Activated CD8-positive, alpha-beta T cell treated with anti-CD3 and anti-CD28 coated beads for 36 hours (primary cell): ENCODE data around the gene RPSA. TPM values are rescaled to one million over a fixed set of nuclear protein-coding genes. Genes with fewer than 3 reads are reported as not detected.
A peak's percentile ranks its signal among the peaks of the same experiment; 100 is the strongest.
"Not testable (repeated sequence)": the region's sequence is repeated elsewhere in the genome, so short reads cannot be mapped to it uniquely, and the experiment has no call there.

Experiments used
- ATAC-seq: fragments of 200-7000 bp; cut with Tn5 transposase; one replicate; pipeline ENCODE4 v1.10.0; 2021; ENCODE audit warnings: mild to moderate bottlenecking, moderate library complexity
- CTCF ChIA-PET: fragments of 350-600 bp; sonication (Branson Sonifier 250); formaldehyde crosslinking; loops from one replicate; lab custom pipeline; 2021; ENCODE audit warnings: antibody characterized with exemption; lab: Charles Lee
- POLR2A ChIA-PET: fragments of 350-600 bp; sonication (Branson Sonifier 250); formaldehyde crosslinking; loops from one replicate; lab custom pipeline; 2021; ENCODE audit warnings: antibody characterized with exemption; lab: Charles Lee
- DNase-seq: peaks from one replicate; pipeline ENCODE4 v3.0.0-alpha.2; 2020
- H3K27ac Mint-ChIP-seq: one replicate; pipeline ENCODE4 v1.8.0; 2021; ENCODE audit warnings: mild to moderate bottlenecking, mixed read lengths
- H3K27me3 Mint-ChIP-seq: one replicate; pipeline ENCODE4 v1.8.0; 2021; ENCODE audit warnings: mixed read lengths
- H3K36me3 Mint-ChIP-seq: one replicate; pipeline ENCODE4 v1.8.0; 2021; ENCODE audit warnings: low read depth, mixed read lengths
- H3K4me1 Mint-ChIP-seq: one replicate; pipeline ENCODE4 v1.8.0; 2021; ENCODE audit warnings: low read depth, mixed read lengths
- H3K4me3 Mint-ChIP-seq: one replicate; pipeline ENCODE4 v1.8.0; 2021; ENCODE audit warnings: mild to moderate bottlenecking, moderate library complexity, mixed read lengths
- H3K9me3 Mint-ChIP-seq: one replicate; pipeline ENCODE4 v1.8.0; 2021; ENCODE audit warnings: mixed read lengths
- intact Hi-C: fragments of 100-400 bp; cut with micrococcal nuclease; formaldehyde crosslinking; loops from one replicate; pipeline ENCODE4 v1.10.0; 2022
- total RNA-seq, 2 experiments: library from RNA; stranded (reverse); gene quantifications; one replicate each; pipeline ENCODE4 v1.2.3, GENCODE V29; 2021
- TF ChIP-seq, protein P1 (sequence below): fragments of 200-600 bp; IDR thresholded peaks from one replicate; pipeline ENCODE4 v1.8.0; 2022; ENCODE audit warnings: antibody characterized with exemption, mild to moderate bottlenecking

The RPSA gene
- total RNA-seq, 2 experiments from 2014 or later: 3,048 to 3,061 TPM

DNA sequence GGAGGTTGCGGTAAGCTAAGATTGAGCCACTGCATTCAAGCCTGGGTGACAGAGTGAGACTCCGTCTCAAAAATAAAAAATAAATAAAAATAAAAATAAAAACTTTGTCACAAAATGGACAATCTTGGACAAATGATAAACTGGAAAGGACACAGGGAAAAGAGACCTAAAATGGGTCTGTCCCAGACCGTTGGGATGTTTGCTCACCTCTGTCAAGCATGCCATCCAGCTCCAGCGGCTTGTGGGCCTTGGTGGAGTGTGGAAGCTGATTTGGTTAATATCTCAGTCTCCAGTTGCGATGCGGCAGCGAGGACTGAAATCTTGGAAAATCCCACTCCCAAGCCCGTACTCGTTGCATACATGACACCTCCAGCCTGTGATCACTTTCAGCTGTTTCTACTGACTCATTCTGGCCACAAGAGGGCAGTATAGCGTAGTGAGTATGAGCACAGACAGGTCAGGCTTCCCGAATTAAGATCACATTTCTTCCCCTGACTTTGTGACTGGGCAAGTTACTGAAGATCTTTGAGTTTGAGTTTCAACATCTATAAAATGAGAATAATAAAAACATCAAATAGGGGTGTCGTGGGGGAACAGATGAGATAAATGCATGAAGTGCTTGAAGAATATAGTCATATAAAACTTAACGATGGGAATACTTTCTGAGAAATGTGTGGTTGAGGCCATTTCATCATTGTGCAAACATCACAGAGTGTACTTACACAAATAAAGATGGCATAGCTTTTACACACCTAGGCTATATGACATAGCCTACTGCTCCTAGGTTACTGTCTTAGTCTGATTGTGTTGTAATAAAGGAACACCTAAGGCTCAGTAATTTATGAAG lies 41.3 kb downstream of the RPSA start:
- POLR2A ChIA-PET: interaction anchor here (1.0 to 1.6 kb wide), 2 partner anchors 33 to 41 kb away, joined by 3 to 8 read pairs; partner anchors contain the start of gene RPSA
- ATAC-seq (peak; percentile 74), DNase-seq (peak; percentile 73)
- intact Hi-C loops: loop anchor here (2.0 kb wide), 1 partner anchor 51 kb away; no protein-coding TSS in a partner anchor
- no peak overlapping the region for H3K4me3 Mint-ChIP-seq
- CTCF ChIA-PET: interaction anchor here (0.6 to 4.5 kb wide), 24 partner anchors 8 to 731 kb away, joined by 3 to 56 read pairs (median 4); no protein-coding TSS in a partner anchor
- H3K36me3 Mint-ChIP-seq: no peaks in the 10 kb centered on the region
- TF ChIP-seq, protein P1, sequence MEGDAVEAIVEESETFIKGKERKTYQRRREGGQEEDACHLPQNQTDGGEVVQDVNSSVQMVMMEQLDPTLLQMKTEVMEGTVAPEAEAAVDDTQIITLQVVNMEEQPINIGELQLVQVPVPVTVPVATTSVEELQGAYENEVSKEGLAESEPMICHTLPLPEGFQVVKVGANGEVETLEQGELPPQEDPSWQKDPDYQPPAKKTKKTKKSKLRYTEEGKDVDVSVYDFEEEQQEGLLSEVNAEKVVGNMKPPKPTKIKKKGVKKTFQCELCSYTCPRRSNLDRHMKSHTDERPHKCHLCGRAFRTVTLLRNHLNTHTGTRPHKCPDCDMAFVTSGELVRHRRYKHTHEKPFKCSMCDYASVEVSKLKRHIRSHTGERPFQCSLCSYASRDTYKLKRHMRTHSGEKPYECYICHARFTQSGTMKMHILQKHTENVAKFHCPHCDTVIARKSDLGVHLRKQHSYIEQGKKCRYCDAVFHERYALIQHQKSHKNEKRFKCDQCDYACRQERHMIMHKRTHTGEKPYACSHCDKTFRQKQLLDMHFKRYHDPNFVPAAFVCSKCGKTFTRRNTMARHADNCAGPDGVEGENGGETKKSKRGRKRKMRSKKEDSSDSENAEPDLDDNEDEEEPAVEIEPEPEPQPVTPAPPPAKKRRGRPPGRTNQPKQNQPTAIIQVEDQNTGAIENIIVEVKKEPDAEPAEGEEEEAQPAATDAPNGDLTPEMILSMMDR: peak; percentile 88
- H3K9me3 Mint-ChIP-seq: no peaks in the 10 kb centered on the region
- no peaks in the 10 kb centered on the region for H3K27me3 Mint-ChIP-seq
- H3K27ac Mint-ChIP-seq: no peak overlapping the region
- H3K4me1 Mint-ChIP-seq: no peaks in the 10 kb centered on the region

DNA sequence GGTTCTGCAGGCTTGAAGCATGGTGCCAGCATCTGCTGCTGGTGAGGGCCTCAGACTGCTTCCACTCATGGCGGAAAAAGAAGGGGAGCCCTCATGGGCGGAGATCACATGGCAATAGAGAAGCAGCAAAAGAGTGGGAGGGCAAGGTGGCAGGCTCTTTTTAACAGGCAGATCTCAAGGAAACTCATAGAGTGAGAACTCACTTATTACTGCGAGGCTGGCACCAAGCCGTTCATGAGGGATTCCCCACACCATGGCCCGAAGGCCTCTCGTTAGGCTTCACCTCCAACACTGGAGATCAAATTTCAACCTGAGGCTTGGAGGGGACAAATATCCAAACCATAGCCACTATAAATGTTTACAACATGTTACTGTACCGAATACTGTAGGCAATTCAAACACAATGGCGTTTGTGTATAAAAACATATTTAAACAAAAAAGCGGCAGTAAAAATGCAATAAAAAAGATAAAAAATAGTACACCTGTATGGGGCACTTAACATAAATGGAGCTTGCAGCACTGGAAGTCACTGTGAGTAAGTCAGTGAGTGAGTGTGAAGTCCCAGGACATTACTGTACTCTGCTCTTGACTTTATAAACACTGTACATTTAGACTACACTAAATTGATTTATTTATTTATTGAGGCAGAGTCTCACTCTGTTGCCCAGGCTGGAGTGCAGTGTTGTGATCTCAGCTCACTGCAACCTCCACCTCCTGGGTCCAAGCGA lies 42.1 kb downstream of the RPSA start:
- Mint-ChIP-seq H3K9me3 (no peaks in the 10 kb centered on the region), H3K4me3 (no peak overlapping the region), H3K4me1 (no peaks in the 10 kb centered on the region), H3K27me3 (peaks cover 3% of the 10 kb centered on the region), H3K36me3 (no peaks in the 10 kb centered on the region), H3K27ac (no peak overlapping the region)
- ChIA-PET CTCF (interaction anchor here (1.1 to 4.5 kb wide), 6 partner anchors 9 to 730 kb away, joined by 3 to 56 read pairs (median 6); no protein-coding TSS in a partner anchor), POLR2A (interaction anchor here (0.6 to 1.0 kb wide), 2 partner anchors 34 to 1049 kb away, joined by 3 to 4 read pairs; no protein-coding TSS in a partner anchor)
- DNase-seq: no peak
- ATAC-seq: no peak
- TF ChIP-seq, protein P1: no peak
- intact Hi-C loops: loop anchor here (2.0 kb wide), 1 partner anchor 50 kb away; no protein-coding TSS in a partner anchor

GRCh38 chr3:39449796-39450195 lies 43.3 kb downstream of the RPSA start:
- TF ChIP-seq, protein P1: no peak
- Mint-ChIP-seq H3K4me1 (no peaks in the 10 kb centered on the region), H3K36me3 (no peaks in the 10 kb centered on the region), H3K27ac (no peak overlapping the region), H3K9me3 (no peaks in the 10 kb centered on the region), H3K4me3 (no peak overlapping the region), H3K27me3 (peaks cover 9% of the 10 kb centered on the region)
- intact Hi-C loops: loop anchor here (2.0 kb wide), 1 partner anchor 49 kb away; no protein-coding TSS in a partner anchor
- ChIA-PET POLR2A (interaction anchor here (0.9 kb wide), 1 partner anchor 41 kb away, joined by 3 read pairs; no protein-coding TSS in a partner anchor), CTCF (interaction anchor here (1.0 kb wide), 1 partner anchor 48 kb away, joined by 3 read pairs; no protein-coding TSS in a partner anchor)
- no peak for ATAC-seq
- DNase-seq: no peak

DNA sequence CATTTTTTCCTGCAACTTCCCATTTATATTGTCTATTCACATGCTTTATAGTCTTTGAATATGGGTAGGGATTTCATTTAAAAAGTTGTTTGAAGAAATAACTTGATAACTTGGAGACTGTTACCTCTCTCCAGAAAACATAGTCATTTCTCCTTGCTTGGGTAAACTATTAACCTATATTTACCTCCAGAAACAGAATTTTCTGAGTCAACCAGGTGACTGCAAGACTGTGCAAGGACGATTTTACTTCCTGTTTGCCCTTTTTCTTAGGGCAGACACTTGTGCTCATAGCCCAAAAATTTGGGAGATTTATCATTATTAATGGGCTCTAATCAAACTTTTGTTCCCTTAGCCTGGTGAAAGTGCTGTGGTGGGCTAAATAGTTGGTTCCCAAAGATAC lies 46.6 kb downstream of the RPSA start:
- H3K27ac Mint-ChIP-seq: no peak overlapping the region
- TF ChIP-seq, protein P1: no peak
- H3K4me3 Mint-ChIP-seq: no peak overlapping the region
- DNase-seq (no peak), ATAC-seq (no peak)
- ChIA-PET CTCF (no interaction called here), POLR2A (no interaction called here)
- no peaks in the 10 kb centered on the region for H3K9me3 Mint-ChIP-seq
- H3K4me1 Mint-ChIP-seq: no peaks in the 10 kb centered on the region
- no peaks in the 10 kb centered on the region for H3K36me3 Mint-ChIP-seq
- intact Hi-C loops: no loop called here
- peaks cover 13% of the 10 kb centered on the region for H3K27me3 Mint-ChIP-seq

GRCh38 chr3:39453872-39454271 lies 47.4 kb downstream of the RPSA start:
- H3K36me3 Mint-ChIP-seq, H3K27ac Mint-ChIP-seq, H3K9me3 Mint-ChIP-seq, H3K4me1 Mint-ChIP-seq, H3K4me3 Mint-ChIP-seq, intact Hi-C loops, POLR2A ChIA-PET, ATAC-seq, DNase-seq: not testable (repeated sequence)
- peaks cover 13% of the 10 kb centered on the region for H3K27me3 Mint-ChIP-seq
- CTCF ChIA-PET: interaction anchor here (1.8 kb wide), 1 partner anchor 17 kb away, joined by 4 read pairs; no protein-coding TSS in a partner anchor
